Hematopoietic multipotent progenitor cell treated with erythropoietin and hydrocortisone succinate and interleukin-3 and kit ligand, for 8 days (in vitro differentiated cells): ENCODE measurements around the gene P4HB.

Experiments
- DNase-seq: peaks from one replicate; pipeline ENCODE4 v3.0.0-alpha.2; 2015

P4HB gene

GRCh38 chr17:81807210-81807719 lies 53.1 kb downstream of the P4HB start:
- no peak for DNase-seq

DNA sequence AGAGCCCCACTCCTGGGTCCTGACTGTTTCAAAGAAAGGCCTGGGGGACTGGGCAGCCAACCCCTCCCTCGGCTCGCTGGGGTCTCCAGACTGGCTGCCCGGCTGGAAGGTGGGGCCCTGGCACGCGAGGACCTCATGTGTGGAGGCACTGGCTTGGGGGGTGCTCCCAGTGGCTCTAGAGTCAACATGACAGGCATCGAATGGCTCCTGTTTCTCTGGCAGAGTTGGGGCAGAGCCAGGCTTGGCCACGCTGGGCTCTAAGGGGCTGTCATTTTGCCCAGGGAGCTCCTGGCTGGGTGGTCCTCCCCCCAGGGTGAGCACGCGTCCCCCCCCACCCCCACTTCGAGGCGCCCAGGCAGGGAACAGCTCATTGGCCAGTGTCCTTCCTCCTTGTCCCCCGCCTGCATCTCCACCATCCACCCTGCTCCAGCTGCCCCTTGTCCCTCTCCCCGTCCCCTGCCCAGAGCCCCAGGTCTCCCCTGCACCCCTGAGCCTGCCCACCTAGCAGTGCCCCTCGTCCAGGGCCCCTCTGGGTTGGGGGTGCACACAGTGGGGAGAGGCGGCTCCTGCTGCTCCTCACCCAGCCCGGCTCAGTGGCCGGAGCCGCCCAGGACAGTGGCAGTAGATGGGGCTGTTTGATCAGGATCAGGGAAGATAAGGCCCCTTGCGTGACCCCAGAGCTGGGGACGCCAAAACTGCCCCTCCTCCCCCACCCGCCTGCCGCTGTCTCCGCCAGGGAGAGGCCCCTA lies 53.7 kb downstream of the P4HB start:
- DNase-seq = no peak

GRCh38 chr17:81805707-81806460 lies 54.5 kb downstream of the P4HB start:
- DNase-seq = no peak

GRCh38 chr17:81804559-81805399 lies 55.6 kb downstream of the P4HB start:
- no peak for DNase-seq

- no peak for DNase-seq
Measured at GRCh38 chr17:81803728-81804558, 56.4 kb downstream of the P4HB start, which contains the start of gene GCGR. Gene GCGR, plus strand, starts transcription at chr17:81804150. Its CDS starts 4,869 bp downstream, at chr17:81809019.

DNA sequence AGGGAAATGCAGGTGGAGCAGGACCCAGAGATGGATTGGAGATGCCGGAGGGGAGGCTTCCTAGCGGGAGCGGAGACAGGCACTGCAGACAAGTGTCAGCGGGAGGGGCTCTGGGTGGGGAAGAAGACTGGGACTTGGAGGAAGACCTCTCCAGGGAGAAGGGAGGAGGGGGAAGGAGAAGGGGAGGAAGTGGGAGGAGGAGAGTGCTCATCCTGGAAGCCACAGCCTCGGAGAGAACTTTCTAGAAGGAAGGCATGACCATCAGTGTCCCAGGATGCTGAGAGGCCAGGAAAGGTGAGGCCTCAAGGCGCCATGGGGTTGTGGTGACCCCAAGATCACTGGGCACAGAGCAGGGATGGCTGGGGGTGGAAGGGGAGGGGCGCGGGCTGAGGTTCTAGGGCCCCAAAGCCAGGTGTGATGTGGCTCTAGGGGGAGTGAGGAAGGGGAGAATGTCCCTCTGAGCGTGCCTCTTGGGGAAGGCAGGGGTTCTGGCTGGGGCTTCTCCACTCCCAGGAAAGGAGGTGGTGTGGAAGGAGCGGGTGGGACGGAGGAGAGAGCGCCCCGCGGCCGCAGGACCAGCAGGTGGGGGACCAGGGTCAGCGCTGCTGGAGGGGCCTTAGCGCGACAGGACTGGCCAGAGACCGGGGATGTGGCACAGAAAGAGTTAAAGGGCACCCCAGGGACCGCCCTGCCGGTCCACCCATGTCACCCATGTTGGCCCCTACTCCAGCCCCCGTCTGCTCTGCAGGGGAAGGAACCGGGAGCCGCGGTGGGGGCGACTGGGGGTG lies 57.3 kb downstream of the P4HB start:
- DNase-seq = no peak

DNA sequence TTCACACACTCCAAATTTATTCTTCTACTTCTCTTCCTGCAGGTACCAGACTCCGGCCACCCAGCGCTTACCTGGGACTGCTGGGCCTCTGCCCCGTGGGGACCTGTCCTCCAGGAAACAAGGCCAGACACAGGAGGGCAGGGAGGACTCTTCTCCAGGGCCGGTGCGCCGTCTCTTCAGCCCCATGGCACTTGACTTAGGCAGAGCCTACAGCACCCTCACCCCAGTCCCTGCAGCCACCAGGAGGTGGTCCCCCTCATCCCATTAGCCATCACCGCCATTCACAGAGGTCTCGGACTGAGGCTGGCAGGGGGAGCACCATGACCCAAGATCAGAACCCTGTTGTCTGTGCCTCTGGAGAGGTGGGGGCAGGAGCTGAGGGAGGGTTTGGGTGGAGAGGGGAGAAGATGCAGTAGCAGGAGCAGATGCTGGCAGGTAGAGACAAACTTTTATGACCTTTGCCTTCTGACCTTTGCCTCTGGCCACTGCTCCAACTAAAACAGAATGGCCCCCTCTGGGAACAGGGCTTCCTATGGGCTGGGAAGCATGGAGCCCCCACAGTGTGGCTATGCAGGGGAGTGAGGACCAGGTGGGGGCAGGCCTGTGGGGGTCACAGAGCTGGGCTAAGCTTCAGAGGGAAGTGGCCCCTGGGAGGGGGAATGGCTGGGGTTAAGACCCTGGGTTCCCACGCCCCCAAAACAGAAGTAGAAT lies 58.1 kb downstream of the P4HB start:
- DNase-seq = no peak

DNA sequence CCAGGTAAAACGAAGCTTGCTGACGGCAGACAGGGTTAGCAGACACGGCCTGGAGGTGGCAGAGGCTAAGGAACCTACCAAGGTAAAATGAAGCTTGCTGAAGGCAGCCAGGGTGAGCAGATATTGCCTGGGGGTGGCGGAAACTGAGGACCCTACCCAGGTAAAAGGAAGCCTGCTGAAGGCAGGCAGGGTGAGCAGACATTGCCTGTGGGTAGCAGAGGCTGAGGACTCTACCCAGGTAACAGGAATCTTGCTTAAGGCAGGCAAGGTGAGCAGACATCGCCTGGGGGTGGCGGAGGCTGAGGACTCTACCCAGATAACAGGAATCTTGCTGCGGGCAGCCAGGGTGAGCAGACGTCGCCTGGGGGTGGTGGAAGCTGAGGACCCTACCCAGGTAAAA lies 59.0 kb downstream of the P4HB start:
- no peak for DNase-seq

DNA sequence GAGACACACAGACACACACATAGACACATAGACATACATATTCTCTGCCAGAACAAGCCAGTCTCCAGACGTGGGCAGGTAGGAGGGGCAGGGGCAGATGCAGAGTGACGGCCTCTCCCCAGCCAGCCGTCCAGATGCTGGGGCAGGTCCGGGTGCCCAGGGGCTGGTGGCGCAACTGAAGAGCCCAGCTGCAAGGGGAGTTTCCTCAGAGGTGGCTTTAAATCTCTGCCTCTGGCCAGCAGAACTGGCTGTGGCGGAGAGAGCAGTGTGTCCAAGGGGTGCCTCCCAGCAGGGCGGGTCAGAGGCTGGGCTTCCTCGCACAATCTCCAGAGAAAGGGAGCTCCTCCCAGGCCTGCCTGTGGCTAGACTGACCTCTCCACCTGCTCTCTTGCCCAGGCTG lies 65.8 kb downstream of the P4HB start:
- no peak for DNase-seq

GRCh38 chr17:81794074-81794476 lies 66.3 kb downstream of the P4HB start:
- no peak for DNase-seq
